ENCODE measurements around the gene ACTR3C.
A peak's percentile ranks its signal among the peaks of the same experiment; 100 is the strongest.
"Not testable (repeated sequence)": the region's sequence is repeated elsewhere in the genome, so short reads cannot be mapped to it uniquely, and the experiment has no call there.

Gene ACTR3C

GRCh38 chr7:150325110-150325611 is 1.8 kb upstream of the ACTR3C start:
- DNase-seq (ENCODE audit: low read depth): no peak
- H3K4me3 ChIP-seq (ENCODE audit: low read depth, low read length): no peak overlapping the region
- in situ Hi-C loops (cut with HindIII; ENCODE audit: low sequenced_read_pairs): no loop called here
- TF ChIP-seq CTCF (IDR thresholded peaks at IDR 0.05; ENCODE audit: low read depth, low read length, missing control alignments): no peak

- DNase-seq (ENCODE audit: low read depth): no peak
- H3K4me3 ChIP-seq (ENCODE audit: low read depth, low read length): no peak overlapping the region
- in situ Hi-C loops (cut with HindIII; ENCODE audit: low sequenced_read_pairs): no loop called here
- no peak for TF ChIP-seq CTCF (IDR thresholded peaks at IDR 0.05; ENCODE audit: low read depth, low read length, missing control alignments)
These were observed 1.1 kb upstream of the ACTR3C start for GRCh38 chr7:150324373-150324961.

- no peak for DNase-seq (ENCODE audit: low read depth)
These were observed 482 bp upstream of the ACTR3C start for GRCh38 chr7:150323682-150324372.

GRCh38 chr7:150322114-150322832 is 1.1 kb downstream of the ACTR3C start:
- H3K4me3 ChIP-seq (ENCODE audit: low read depth, low read length): no peak overlapping the region
- in situ Hi-C loops (cut with HindIII; ENCODE audit: low sequenced_read_pairs): no loop called here
- no peak for DNase-seq (ENCODE audit: low read depth)
- TF ChIP-seq CTCF (IDR thresholded peaks at IDR 0.05; ENCODE audit: low read depth, low read length, missing control alignments): no peak

More at GRCh38 chr7:150323682-150324372, 482 bp upstream of the ACTR3C start:
- peak overlapping the region; percentile 44 for H3K4me3 ChIP-seq (ENCODE audit: low read depth, low read length)
- in situ Hi-C loops (cut with HindIII; ENCODE audit: low sequenced_read_pairs): no loop called here
- no peak for TF ChIP-seq CTCF (IDR thresholded peaks at IDR 0.05; ENCODE audit: low read depth, low read length, missing control alignments)

- H3K4me3 ChIP-seq (ENCODE audit: low read depth, low read length): no peak overlapping the region
- DNase-seq (ENCODE audit: low read depth): no peak
- TF ChIP-seq CTCF (IDR thresholded peaks at IDR 0.05; ENCODE audit: low read depth, low read length, missing control alignments): no peak
- in situ Hi-C loops (cut with HindIII; ENCODE audit: low sequenced_read_pairs): no loop called here
These were observed 1.6 kb downstream of the ACTR3C start for GRCh38 chr7:150321788-150322113.

GRCh38 chr7:150317748-150318444 is 5.4 kb downstream of the ACTR3C start:
- no peak for TF ChIP-seq CTCF (IDR thresholded peaks at IDR 0.05; ENCODE audit: low read depth, low read length, missing control alignments)
- DNase-seq (ENCODE audit: low read depth): peak; percentile 93
- in situ Hi-C loops (cut with HindIII; ENCODE audit: low sequenced_read_pairs): no loop called here
- H3K4me3 ChIP-seq (ENCODE audit: low read depth, low read length): no peak overlapping the region

- H3K4me3 ChIP-seq (ENCODE audit: low read depth, low read length); in situ Hi-C loops (cut with HindIII; ENCODE audit: low sequenced_read_pairs); DNase-seq (ENCODE audit: low read depth): not testable (repeated sequence)
These were observed 6.4 kb downstream of the ACTR3C start for GRCh38 chr7:150316987-150317386.

All from astrocyte of the cerebellum (primary cell).